GM18909 (cell line): Measurements from ENCODE around the gene PRPF18.

Source experiments
- ATAC-seq: cut with Tn5 transposase; IDR thresholded peaks from one replicate; pipeline ENCODE4 v1.9.1; 2021; ENCODE audit warnings: mild to moderate bottlenecking; ENCODE audit not compliant: unreplicated experiment, poor library complexity

PRPF18 gene

DNA sequence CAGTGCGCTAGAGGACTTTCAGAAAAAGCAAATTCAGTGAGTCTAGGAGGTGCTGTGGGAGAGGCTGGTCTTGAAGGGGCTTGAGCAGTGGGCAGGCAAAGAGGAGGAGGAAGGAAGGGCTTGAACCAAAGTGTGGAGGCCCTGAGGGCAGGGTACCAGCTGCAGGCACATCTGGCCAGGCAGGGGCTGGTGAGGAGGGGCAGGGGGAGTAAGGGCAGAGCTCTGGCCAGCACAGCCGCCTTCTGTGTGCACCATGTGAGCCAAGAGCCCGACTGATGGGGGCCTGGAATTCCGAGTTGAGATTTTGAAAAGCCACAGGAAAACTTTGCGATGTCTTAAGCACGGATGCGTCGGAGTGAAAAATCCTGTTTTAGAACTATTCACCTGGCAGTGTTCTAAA is 74.5 kb downstream of the PRPF18 start:
- ATAC-seq = no peak

DNA sequence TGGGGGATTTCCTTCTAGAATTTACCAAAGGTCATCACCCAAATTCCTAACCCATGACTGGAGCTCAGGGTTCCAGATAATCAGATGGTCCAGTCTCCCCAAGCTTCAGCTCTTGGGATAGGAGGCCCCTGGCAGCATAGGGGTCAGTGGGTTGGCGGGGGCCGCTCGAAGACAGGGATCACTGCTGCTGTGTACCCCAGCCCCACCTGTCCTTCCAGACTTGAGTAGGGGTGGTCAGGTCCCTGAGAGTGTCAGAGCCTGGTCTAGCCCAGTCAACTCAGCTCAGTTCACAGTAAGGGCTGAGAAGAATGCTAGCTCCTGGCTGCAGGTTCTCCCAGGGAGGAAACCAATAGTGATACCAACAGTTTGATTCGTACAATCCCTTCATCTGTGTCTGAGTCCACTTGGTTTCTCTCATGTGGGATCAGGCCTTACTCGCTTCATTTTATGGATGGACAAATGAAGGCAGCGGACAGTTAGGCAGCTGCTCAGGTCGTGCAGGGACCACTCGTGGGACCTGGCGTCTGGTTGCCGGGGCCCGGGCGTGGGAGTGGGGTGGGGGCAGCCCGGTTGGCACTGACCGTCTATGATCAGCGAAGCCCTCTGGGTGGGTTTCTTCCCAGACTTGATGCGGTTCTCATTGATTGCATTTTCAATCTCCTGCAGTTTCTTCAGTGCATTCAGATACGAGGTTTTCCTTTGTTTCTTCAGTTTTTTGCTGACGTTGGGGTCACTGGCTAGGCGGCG is 78.9 kb downstream of the PRPF18 start:
- ATAC-seq = no peak

DNA sequence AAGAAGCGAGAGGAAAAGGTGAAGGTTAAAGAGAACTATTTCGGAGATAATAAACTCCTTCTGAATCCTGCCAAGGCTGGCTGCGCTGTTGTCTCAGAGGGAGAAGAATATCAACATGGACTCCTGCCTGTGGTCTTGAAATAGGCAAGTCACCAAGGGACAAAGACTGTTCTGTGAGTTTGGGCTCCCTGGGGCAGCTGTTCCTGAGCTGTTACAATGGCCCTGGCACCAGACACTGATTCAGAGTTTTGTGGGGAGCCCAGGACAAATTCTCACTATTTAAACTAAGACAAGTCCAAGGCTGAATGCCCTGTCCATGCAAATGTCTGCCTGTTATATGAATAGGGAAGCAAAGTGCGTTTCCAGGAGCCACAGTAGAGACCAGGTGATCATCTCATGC is 81.4 kb downstream of the PRPF18 start:
- ATAC-seq = no peak

DNA sequence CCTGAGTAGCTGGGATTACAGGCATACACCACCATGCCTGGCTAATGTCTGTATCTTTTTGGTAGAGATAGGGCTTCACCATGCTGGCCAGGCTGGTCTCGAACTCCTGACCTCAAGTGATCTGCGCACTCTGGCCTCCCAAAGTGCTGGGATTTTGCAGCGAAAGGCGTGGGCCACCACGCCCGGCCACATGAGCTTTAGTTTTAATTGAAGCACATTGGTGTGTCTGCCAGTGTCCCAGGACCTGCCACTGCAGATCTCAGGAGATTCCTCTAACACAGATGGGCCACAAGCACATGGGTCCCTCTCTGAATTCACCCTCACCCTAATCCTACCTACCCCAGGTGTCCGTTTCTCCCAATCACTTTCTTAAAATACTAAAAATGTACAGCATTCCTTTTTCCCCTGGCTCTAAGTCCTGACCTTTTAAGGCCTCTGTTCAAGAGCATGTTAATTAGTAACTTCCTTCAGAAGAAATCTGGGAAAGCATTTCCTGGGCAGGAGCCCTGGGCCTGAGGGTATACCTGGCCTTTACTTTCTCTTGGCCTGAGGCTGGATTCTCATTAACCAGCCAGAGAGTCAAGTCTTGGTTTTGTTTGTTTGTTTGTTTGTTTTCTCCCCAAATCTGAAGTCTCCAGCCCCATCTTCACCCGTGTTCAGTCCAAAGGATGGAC is 82.6 kb downstream of the PRPF18 start:
- no peak for ATAC-seq

DNA sequence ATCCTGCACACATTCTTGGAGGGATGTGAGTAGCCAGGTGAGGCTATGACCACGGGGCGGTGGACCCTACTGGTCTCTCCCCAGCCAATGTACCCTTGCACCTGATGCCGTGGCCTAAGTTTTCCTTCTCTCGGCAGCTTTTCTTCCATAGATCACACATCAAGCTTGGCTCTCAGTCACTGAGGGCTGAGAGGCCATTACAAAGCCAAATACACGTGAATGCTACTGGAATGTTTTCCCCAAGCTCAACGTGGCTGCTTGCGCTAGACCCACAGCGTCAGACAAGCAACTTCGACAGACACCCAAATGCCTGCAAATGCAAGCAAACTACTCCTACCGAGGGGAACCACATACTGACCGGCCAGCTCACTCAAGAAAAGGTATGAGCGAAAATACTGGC is 83.1 kb downstream of the PRPF18 start:
- ATAC-seq = no peak

DNA sequence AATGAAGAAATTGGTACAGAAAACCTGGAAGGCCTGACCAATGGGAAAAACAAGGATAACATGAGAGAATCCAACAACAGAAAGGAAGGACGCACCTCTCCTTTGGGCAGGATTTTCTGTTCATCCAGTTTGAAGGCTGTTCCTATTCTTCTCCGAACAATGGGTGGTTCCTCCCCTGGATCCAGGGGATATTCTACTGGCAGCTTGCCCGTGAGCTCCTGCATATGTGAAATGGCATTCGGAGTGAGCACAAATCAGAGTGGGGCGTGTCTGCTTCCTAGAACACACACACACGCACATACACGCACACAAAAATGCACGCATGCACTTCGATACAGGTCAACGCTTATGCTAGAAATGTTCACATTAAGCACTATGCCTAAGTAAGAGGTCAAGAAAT is 83.5 kb downstream of the PRPF18 start:
- no peak for ATAC-seq

DNA sequence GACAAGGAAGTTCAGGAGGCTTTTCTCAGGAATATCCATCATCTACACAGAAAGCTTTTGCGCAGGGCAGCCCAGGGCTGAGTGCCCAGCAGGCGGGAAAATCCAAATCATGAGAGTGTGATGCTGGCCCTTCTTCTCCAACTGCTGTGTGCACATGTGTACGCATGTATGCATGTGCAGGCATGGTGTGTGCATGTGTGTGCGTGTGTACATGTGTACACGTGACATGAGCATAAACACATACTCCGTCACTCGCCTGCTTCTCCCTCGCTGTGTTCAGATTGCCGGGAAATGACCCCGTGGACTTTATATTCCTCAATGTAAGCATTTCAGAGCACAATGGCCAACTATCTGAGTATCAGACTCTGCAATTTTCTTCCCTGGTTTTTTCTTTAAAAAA is 85.1 kb downstream of the PRPF18 start:
- no peak for ATAC-seq

DNA sequence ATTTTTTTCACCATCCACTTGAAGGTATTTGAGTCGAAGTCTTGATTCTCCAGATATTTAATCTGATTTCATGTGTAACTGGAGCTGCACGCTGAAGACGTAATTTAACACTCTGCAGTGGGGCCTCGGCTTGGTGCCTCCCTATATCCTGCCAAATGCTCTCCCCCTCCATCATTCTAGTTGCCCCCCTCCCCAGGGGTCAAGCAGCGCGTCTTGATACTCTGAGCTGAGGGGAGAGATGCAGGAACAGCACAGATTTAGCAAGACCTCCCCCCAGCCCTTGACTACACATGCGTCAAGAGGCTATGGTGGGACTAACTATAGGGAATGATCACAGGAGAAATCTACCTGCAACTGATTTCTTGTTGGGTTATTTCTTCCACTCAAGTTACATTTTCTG is 85.8 kb downstream of the PRPF18 start:
- ATAC-seq = no peak

DNA sequence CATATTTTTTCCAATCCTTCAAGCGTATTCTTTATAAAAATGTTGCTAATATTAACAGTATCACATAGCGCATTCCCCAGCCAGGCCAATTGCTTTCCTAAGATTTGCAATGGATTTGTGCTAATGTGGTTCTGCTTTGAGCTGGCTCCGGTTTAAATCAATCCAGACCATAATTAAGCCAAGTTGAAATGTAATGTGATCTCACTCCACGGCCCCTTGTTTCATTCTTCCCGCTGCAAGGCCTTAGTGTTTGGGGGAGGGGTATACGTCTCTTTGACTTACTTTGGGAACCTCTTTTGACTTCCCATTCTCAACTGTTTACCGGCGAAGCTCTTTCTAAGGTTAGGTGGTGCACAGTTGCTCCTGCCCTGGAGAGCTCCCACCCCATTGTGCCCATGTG is 86.4 kb downstream of the PRPF18 start:
- ATAC-seq = no peak

DNA sequence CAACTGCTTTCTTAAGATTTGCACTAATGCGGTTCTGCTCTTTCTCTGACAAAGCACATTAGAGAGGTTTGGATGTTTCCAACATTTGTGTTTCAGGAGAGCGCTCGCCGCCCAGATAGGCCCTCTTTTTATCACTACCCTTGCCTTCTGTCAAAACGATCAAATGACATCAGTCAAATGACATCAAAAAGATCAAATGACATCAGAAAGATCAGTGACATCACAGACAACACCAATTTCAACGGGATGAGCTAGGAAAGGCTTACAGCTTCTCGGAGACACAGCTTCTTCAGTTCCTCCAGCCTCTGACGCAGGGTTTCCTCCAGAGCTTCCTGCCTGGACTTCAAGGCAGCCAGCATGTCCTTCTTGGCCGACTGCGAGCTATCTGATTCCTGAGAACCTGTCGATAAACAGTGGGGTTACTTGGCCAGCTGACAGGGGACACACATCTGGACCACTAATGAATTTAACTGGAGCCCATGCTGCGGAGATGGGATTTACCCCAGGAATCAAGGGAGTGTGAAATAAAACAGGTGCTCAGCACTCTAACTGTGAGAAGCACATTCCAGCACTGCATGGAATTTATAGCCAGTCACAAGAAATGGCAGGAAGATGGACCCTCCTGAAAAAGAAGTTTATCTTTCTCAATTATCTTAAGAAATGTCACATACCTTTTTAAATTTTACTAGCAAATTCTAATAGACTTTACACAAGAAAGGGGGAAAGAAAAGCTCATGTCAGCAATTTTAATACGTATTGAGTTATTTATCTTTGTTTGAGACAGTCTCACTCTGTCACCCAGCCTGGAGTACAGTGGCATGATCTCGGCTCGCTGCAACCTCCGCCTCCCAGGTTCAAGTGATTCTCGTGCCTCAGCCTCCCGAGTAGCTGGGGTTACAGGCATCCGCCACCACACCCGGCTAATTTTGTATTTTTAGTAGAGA is 88.2 kb downstream of the PRPF18 start:
- ATAC-seq = no peak

DNA sequence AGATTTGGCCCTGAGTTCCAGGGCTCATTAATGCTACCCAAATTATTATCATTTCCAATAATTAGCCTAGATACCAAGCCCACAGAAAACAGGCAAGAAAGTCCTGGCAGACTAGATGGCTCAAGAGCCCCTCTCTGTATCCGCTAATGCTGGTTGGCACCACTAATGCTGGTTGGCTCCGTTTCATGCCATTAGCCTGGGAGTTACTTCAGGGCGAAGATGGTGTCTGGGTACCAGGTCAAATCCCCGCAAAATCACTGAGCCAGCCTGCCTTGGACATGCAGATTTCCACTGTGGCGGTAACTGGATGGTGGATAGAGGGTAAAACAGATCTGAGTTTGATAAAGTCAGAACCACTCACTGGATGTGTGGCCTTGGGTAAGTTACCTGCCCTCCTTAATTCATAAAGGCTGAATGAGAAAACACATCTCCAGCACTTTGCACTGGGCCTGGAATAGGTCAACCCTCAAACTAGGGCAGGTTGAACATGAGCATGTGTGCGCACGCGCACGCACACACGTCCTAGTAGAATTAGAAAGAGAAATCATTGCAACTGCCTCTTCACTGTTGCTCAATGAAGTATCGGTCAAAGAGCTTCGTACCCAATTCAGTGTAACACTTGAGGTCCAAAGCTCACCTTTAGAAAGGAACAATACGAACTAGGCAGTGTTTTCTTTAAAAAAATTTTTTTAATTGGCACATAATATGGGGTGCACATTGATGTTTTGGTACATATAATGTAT is 91.5 kb downstream of the PRPF18 start:
- ATAC-seq = no peak
